Eye (tissue), 1 donor: ENCODE measurements around the gene SH3BP1.
"Not testable (repeated sequence)": the region's sequence is repeated elsewhere in the genome, so short reads cannot be mapped to it uniquely, and the experiment has no call there.

Experiments
- DNase-seq: peaks from one replicate; pipeline ENCODE4 v3.0.0-alpha.2; 2015

SH3BP1 gene

DNA sequence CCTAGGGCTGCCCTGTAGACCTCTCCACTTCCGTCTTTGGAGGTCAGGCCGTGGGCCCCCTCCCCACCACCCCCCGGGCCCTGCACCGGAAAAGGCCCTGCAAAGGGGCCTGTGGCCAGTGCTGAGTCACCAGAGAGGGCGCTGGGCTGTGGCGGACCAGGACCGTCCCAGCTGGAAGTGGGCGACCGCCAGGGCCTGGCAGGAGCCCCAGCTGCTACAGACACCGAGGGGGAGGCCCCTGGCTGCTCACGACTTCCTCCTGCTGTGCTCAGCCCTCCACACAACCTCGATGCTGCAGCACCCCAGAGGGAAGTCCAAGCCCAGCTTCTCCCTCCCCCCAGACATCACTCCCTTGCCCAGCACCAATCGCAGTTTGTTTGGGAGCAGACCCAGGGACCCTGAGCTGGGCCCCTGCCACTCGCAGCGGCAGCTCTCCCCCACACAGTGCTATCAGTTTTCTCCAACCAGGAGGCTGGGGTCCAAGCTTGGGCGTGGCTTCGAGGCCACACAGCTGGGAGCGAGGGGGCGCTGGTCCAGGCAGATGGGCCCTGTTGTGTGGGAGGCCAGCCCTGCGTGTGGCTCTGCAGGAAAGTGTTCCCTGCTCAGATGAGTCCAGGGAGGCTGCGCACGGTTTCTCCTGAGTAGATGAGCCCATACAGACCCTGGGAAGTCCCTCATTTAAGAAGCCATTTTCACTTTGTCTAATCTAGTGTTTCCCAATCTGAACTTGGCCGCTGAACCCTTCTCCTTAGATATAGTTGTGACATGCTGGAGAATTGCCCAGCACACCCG lies 5.6 kb upstream of the SH3BP1 start:
- peak; percentile 96 for DNase-seq

DNA sequence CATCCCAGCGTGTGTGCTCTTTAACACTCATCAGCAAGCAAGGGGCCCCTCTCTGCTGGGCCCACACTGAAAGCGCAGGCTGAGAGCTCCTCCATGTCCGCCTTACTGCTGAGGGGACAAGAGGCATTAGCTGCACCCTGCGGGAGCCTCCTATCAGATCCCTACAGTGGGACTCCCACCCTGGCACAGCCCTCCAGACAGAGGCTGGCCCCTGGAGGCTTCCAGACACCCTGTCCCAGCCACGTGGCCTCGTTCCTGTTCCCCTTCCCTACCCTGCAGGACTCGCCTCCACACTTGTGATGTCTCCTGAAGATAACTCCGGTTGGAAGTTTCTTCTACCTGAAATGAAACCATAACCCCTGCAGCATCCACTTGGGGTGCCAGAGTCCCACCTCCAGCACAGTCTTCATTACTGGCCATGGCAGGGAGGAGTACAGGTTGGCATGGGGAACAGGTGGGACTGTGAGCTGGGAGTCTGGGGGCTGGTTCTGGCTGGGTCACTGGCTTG lies 5.0 kb upstream of the SH3BP1 start:
- DNase-seq = no peak

DNA sequence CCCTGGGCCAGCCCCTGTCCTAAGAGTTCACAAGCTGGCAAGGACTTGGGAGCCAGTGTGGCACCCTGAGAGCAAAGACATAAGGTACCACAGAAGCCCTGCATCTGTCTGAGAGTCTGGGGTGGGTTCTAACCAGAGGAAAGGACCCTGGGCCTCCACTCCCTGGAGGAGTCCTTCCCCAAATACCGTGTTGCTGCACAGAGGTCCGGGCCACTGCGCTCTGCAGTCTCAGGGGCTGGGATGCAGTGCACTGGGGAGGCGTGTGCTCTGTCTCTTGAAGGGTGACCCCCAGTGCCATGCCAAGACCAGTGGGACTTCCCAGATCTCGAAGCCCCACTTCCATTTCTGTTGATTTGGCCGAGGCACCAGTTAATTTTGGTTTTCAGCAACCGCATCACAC lies 4.3 kb upstream of the SH3BP1 start:
- no peak for DNase-seq

DNA sequence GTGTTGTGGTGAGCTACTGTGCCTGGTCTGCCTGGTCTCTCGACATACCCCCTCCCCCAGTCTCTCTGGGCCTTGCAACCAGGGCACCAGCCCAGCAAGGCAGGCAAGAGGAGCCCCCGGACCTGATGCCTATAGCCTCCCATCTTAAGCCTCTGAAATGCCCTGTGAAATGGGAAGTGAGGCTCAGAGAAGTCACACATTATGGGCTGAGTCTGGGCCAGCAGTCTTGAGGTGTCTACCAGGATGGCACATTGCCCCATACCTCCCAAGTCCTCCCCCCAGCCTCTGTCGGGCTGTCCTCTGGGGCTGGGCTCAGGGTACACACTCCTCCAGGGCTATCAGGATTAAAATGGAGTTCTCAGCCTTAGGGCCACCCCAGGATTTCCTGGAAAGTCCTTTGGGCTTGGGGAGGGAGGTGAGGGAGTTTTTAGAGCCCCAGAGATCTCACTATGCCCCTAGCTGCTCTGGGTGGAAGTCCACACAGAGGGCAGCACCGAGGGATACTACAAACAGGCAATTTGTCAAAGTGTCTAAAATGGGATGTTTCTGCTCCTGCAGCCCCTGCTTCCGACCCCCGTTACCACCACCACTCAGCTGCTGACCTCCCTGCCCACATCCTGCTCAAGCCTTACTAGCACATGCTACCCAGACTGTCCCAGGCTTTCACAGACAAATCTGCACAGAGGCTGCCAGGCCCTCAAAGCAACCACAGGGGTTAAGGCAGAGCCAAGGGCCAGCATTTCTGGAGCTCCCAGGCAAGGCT lies 3.1 kb upstream of the SH3BP1 start:
- no peak for DNase-seq

DNA sequence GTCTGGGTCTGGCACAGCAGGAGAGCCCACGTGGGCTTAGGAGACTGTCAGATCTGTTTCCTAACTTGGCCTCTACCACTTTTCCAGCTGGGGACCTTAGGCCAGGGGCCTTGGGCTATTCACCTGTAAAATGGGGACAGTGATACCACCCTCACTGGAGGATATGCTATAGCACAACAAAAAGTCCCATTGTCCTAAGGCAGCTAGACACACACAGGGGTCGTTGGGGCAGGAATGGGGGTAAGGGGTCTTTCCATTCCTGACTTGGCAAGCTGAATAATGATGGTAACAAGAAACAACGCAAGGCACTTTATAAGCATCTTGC lies 2.6 kb upstream of the SH3BP1 start:
- DNase-seq = no peak

DNA sequence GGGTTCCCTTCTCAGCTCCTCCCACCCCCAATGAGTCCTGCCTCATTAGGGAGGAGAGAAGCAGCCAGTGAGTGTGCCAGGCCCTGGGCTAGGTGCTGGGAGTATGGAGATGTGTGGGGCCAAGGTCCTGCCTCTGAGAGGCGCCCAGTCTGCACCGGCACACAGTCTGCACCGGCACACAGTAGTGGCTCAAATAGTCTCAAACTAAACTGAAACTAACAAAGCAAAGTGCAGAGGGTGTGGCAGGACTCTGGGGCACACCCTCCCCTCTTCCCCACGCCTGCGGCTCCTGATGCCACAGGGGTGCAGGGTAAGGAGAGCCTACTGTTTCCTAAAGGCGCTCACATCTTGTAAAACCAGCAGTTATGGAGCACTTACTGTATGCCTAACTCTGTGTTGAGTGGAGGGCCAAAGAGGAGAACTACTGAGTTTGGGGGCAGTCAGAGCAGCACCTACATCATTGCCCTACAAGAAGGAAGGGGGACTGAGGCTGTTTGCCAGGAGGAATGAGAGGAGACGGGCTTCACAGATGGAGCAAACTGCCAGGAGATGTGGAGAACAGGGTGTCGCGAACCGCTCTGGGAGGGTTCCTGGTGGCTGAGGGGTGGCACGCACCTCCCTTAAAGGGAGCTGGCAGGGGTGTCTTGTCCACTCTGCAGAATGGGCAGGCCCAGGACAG lies 939 bp upstream of the SH3BP1 start:
- DNase-seq = no peak

DNA sequence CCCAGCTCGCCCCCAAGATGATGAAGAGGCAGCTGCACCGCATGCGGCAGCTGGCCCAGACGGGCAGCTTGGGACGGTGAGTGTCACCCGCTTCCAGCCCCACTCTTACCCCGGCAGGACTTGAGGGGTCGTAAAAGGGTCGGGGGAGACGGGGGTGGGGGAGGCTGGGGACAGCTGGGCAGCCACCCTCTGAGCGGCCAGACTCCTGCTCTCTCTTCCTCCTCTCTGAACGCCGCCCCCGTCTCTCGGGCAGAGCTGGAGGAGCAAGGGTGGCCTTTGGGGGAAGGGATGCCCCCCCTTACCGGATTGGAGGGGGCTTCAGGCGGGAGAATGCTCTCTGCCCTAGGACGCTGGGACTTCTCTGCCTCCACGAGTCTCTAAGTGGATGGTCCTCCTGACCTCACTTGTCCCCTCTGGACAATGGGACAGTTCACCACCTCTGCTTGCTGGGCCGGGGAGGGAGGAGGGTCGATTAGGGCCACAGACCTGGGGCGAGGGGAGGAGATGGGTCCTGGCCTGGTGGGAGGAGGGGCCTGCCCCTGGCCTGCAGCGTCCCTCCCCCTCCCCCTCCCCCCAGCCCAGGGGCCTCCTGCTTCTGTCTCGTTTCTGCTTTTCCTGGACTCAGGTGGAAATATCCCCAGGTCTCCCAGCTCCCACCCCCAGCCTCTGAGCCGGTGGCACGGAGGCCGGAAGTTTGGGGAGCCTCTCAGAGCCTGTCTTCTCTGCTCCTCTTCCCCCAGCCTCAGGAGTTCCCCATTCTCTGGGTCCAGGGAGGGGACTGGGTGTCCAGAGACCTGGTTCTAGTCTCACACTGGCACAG lies 512 bp downstream of the SH3BP1 start:
- DNase-seq = peak; percentile 54

DNA sequence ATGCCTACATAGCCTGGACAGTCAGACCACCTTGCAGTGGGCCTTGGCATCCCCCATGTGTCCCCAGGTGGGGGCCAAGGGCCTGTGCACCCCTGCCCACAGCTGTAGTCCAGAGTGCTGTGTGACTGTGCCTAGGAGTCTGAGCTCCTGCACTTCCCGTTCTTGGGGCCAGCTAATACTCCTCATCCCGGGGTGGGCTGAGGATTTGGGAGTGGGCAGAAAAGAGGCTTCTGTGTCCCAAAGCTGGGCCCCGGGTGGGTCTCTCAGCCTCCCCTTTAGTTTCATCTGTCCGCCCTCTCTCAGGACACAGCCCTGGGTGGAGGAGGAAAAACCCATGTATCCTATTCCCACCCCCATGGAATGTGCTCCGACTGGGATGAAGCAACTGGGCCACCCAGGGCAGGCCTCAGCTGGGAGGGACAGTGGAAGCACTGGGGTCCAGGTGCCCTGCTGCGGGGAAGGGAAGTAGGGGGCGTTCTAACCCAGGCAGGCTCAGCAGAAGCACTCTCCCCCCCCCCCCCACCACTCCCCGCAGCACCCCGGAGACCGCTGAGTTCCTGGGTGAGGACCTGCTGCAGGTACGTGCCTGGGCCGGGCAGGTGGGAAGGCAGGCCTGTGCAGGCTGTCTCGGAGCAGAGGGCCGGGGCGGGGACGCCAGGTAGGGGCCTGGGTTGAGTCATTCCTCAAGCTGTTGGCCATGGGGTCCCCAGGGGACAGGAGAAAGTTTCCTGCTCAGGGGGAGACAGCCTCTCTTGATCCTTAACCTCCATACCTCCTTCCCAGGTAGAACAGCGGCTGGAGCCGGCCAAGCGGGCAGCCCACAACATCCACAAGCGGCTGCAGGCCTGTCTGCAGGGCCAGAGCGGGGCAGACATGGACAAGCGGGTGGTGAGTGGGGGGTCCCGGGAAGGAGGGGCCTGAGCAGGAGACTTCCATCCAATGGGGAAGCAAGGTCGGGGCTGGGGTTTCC lies 1.4 kb downstream of the SH3BP1 start:
- DNase-seq = no peak

DNA sequence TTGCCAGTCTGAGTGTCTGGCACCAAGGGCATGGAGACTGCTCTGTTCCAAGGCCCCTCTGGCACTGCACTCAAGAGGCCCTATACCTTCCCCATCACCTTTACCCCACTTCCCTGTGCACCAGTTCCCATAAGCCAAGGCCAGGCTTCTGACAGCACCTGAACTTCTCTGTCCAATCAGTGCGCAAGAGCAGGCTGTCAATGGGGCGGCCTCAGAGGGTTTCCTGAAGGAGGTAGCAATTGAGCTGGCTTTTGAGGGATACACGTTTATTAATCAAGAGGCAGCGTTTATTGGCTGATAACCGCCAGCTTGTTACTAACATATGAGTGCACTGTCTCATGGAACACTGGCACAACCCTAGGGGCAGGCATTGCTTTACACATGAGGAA lies 2.1 kb downstream of the SH3BP1 start:
- no peak for DNase-seq

DNA sequence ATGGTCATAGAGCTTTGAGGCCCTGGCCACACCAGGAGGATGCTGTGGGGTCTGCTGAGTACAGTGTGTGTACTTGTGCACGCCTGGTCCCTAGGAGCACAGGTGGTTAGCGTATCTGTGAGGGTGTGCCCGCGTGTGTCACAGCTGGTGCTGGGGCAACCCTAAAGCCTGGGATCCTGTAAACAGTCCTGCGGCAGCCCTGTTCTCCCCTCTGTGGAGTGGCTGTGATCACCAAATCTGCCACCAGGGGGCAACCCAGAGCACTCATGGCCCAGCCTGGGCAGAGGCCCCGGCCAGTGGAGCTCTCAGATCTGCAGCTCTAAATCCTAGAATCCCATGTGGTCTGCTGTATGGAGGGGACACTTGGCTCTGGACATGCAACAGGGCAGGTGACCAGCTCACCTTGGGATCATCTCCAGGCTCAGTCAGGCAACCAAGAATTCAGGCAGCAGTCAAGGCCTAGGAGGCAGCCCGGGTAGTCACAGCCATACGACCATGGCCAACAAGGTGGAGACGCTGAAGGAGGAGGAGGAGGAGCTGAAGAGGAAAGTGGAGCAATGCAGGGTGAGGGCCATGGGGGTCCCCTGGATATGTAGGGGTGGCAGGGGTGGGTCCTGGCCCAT lies 3.9 kb downstream of the SH3BP1 start:
- peak; percentile 95 for DNase-seq

DNA sequence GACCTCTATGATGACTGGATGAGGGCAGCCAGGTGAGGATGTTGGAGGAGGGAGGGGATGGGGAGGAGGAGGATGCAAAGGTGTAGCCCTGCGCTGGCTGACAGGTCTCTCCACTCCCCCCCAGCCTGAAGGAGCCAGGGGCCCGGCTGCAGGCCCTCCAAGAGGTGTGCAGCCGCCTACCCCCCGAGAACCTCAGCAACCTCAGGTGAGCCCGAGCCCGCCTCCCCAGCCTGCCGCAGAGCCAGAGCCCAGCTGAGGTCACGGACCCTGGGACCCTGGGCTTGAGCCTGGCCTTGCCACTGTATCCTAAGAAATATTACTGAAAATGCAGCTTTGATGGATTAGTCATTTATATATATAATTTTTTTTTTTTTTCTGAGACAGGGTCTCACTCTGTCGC lies 7.8 kb downstream of the SH3BP1 start:
- DNase-seq = no peak

DNA sequence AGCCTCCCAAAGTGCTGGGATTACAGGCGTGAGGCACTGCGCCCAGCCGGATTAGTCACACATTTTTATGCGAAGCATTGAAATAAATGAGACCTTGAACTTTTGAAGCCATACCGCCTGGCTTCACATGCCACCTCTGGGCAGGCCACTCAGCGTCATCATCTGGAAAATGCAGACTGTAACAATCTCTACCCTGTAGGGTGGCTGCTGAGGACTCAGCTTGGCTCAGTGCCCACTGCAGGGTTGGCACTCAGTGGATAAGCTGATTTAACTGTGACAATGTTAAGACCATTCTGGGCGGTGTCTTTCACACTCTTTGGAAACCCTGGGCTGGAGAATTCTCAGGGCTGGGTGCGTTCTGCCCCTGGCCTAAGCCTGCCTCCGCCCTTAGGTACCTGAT lies 8.5 kb downstream of the SH3BP1 start:
- no peak for DNase-seq

DNA sequence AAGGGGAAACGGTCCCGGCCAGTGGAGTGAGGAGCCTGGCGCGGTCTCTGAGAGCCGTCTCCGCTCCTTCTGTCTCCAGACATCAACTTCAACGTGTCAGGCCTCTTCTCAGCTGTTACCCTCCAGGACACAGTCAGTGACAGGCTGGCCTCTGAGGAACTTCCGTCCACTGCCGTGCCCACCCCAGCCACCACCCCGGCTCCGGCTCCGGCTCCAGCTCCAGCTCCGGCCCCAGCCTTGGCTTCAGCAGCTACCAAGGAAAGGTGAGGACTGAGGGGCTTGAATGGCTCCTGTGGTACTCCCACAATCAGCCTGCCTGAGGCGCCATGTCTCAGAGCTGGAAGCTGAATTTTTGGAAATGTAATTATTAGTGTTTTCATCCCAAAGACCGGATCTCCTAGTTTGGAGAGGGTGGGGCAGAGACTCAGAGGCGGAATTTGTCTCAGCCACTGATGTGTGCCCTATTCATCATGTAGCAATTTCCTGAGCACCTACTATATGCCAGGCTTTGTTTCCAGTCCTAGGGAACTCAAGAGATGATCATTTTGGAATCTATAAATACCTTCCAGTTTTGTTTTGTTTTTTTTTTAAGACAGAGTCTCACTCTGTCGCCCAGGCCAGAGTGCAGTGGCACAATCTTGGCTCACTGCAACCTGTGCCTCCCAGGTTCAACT lies 11.1 kb downstream of the SH3BP1 start:
- DNase-seq = no peak

DNA sequence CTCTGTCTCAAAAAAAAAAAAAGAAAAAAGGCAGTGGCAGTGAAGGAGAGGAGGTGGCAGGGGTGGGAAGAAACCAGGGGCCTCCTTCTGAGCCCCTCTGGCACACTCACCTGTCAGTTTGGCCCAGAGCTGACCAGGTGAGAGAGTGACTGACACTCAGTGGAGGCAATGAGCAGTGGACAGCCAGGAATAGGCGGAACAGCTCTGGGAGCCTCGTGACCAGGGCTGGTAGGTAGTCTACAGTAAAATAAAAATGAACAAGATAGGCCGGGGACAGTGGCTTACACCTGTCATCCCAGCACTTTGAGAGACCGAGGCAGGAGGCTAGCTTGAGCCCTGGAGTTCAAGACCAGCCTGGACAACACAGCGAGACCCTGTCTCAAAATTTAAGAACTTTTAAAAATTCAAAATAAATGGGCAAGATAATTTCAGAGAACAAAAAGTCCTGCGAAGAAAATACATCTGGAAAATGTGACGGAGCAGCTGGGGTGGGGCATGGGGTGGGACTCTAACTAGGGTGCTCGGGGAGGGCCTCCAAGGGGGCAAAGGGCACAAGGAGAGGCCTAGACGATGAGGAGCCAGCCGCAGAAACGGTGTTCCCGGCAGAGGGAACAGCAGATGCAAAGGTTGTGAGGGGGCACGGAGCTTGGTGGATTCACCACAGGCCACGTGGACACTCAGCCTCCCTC lies 15.2 kb downstream of the SH3BP1 start:
- DNase-seq = no peak

DNA sequence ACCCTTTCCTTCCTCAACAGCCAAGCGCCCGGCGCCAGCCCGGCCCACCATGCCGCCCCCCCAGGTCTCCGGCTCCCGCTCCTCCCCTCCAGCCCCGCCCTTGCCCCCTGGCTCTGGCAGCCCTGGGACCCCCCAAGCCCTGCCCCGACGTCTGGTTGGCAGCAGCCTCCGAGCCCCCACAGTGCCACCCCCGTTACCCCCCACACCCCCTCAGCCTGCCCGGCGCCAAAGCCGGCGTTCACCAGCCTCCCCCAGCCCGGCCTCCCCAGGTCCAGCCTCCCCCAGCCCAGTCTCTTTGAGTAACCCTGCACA lies 15.7 kb downstream of the SH3BP1 start:
- no peak for DNase-seq

DNA sequence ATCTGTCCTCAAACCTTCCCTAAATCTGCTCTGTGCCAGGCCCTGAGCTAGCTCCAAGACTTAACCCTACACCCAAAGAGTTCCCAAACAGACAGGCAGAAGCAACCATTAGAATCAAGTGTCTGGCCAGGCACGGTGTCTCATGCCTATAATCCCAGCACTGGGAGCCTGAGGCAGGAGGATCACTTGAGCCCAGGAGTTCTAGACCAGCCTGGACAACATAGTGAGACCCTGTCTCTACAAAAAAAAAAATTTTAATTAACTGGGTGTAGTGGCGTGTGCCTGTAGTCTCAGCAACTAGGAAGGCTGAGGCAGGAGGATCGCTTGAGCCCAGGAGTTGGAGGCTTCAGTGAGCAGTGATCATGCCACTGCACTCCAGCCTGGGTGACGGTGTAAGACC lies 17.1 kb downstream of the SH3BP1 start:
- not testable (repeated sequence) for DNase-seq

DNA sequence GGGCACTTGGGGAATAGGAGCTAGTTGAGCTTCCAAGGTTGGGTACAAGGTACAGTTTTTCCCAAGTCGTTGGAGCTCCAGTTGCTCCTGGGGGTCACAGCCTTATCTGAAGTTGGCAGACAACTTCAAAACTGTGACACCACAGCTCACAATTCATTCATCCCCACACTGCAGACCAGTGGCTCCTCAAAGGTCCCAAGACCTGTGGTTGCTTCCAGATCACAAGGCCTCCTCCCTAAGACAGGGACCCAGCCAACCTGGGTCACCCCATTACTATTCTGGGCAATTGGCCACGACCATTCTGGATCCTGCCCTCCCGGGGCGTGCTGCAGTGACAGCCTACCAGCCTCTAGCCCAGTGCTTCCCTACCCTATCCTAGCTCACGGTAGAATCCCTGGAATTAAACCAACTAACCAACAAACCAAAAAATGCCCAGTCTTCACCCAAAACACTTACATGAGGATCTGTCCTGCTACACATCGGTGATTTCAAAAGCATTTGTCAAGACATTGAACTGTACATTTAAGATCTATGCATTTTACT lies 18.2 kb downstream of the SH3BP1 start:
- no peak for DNase-seq

DNA sequence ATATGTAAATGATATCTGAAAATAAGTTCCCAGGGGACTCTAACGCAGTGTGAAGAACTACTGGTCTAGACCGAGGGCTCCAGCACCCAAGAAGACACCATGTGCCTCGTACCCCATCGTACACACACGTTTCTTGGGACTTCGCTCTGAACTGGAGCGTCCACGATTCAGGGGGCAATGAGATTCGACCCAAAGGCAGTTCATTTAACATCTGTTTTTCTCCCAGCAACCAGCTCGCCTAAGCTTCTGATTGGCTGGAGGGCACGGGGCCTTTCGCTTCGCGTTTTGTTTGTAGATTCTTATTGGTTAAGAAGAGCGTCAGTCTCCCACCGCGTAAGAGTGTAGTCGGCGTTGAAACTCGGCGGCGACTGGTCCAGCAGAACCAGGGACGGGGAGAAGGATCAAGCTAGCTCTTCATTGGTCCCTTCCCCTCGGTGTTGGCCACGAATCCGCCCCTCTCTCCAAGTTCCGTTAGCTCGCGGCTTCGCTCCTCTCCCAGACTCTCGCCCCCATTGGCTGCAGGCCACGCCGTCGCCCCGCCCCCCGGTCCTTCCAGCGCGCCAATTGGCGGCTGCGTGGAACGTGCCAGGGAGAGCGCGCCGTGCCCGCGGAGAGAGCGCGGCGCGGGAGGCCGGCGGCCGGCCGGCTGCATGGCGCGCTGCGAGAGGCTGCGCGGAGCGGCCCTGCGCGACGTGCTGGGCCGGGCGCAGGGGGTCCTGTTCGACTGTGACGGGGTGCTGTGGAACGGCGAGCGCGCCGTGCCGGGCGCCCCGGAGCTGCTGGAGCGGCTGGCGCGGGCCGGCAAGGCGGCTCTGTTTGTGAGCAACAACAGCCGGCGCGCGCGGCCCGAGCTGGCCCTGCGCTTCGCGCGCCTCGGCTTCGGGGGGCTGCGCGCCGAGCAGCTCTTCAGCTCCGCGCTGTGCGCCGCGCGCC lies 18.9 kb downstream of the SH3BP1 start, which contains the start of gene PDXP:
Gene PDXP (plus strand): TSS at position 591 of the 933 bp plus-strand sequence. CDS start 60 bp downstream, at position 651.
- DNase-seq = peak; percentile 100
